Vagina (tissue), 2 donors: ENCODE data around the gene GGTLC1.

Experiments
- CTCF ChIP-seq, 3 experiments: fragments of 450-650 bp in 2 of 3; fragments of 200-600 bp in 1 of 3; sonication (generic) in 1 of 3; IDR thresholded peaks; one replicate each; pipeline ENCODE4 v1.5.1; 2017 to 2019; ENCODE audit warnings: antibody characterized with exemption in 3 of 3, mild to moderate bottlenecking in 2 of 3, moderate library complexity in 2 of 3
- POLR2A ChIP-seq, 2 donors: fragments of 450-650 bp; IDR thresholded peaks; one replicate each; pipeline ENCODE4 v1.6.1; 2017; ENCODE audit warnings: antibody characterized with exemption in 2 of 2, mild to moderate bottlenecking in 2 of 2, moderate library complexity in 2 of 2
- POLR2AphosphoS5 ChIP-seq, 2 donors: sonication (generic); formaldehyde crosslinking; IDR thresholded peaks; one replicate each; pipeline ENCODE4 v1.9.0; 2017; ENCODE audit warnings: antibody characterized with exemption in 2 of 2, mild to moderate bottlenecking in 2 of 2, low read depth in 1 of 2; ENCODE audit not compliant: insufficient read depth in 1 of 2

- TF ChIP-seq CTCF (IDR thresholded peaks at IDR 0.05): no peak
- TF ChIP-seq POLR2AphosphoS5 (IDR thresholded peaks at IDR 0.05; ENCODE audit: insufficient read depth in 1 of 2, low read depth in 1 of 2): no peak
- no peak for TF ChIP-seq POLR2A (IDR thresholded peaks at IDR 0.05)
These were observed 9.8 kb upstream of the GGTLC1 start for GRCh38 chr20:23998392-23998791.
